GM21447 (cell line): Measurements from ENCODE around the gene NREP.

Source experiments
- ATAC-seq: cut with Tn5 transposase; IDR thresholded peaks from one replicate; pipeline ENCODE4 v1.9.1; 2021; ENCODE audit not compliant: unreplicated experiment

The NREP gene

GRCh38 chr5:111756581-111757354 lies at the start of gene NREP:
Gene NREP (minus strand): TSS chr5:111757194. CDS start chr5:111755772, 1,422 bp downstream.
- ATAC-seq = peak; percentile 25

- no peak for ATAC-seq
Observed at GRCh38 chr5:111806753-111807152, 49.8 kb upstream of the NREP start.

GRCh38 chr5:111806156-111806555 lies 49.2 kb upstream of the NREP start:
- no peak for ATAC-seq

- no peak for ATAC-seq
Observed at GRCh38 chr5:111805071-111805470, 48.1 kb upstream of the NREP start.

GRCh38 chr5:111800351-111800750 lies 43.4 kb upstream of the NREP start:
- no peak for ATAC-seq

- ATAC-seq = no peak
Observed at GRCh38 chr5:111795142-111795541, 38.1 kb upstream of the NREP start.

- no peak for ATAC-seq
Observed at GRCh38 chr5:111792471-111793058, 35.6 kb upstream of the NREP start.

GRCh38 chr5:111790295-111790694 lies 33.3 kb upstream of the NREP start:
- ATAC-seq = no peak

GRCh38 chr5:111787006-111787405 lies 30.0 kb upstream of the NREP start:
- ATAC-seq = no peak

GRCh38 chr5:111784491-111785181 lies 27.6 kb upstream of the NREP start:
- no peak for ATAC-seq

GRCh38 chr5:111783537-111783936 lies 26.5 kb upstream of the NREP start:
- ATAC-seq = no peak

GRCh38 chr5:111782216-111782615 lies 25.2 kb upstream of the NREP start:
- no peak for ATAC-seq

GRCh38 chr5:111781200-111781599 lies 24.2 kb upstream of the NREP start:
- ATAC-seq = no peak

- no peak for ATAC-seq
Observed at GRCh38 chr5:111779922-111780292, 22.9 kb upstream of the NREP start.

- no peak for ATAC-seq
Observed at GRCh38 chr5:111779260-111779921, 22.4 kb upstream of the NREP start.

- ATAC-seq = no peak
Observed at GRCh38 chr5:111776913-111777781, 20.2 kb upstream of the NREP start.

- ATAC-seq = no peak
Observed at GRCh38 chr5:111775224-111775623, 18.2 kb upstream of the NREP start.

- peak; percentile 40 for ATAC-seq
Observed at GRCh38 chr5:111774525-111774924, 17.5 kb upstream of the NREP start.

GRCh38 chr5:111772456-111773122 lies 15.6 kb upstream of the NREP start:
- no peak for ATAC-seq

GRCh38 chr5:111769541-111769940 lies 12.5 kb upstream of the NREP start:
- ATAC-seq = no peak
